GM18868 (cell line): ENCODE results near the gene ATF5.
"Not testable (repeated sequence)": the region's sequence is repeated elsewhere in the genome, so short reads cannot be mapped to it uniquely, and the experiment has no call there.

Experiments used
- ATAC-seq: cut with Tn5 transposase; IDR thresholded peaks from one replicate; pipeline ENCODE4 v1.9.1; 2021; ENCODE audit warnings: mild to moderate bottlenecking, moderate library complexity; ENCODE audit not compliant: unreplicated experiment

ATF5 gene

GRCh38 chr19:49940482-49940791 is 11.4 kb downstream of the ATF5 start:
- no peak for ATAC-seq

- ATAC-seq, result not testable (repeated sequence)
Measured at GRCh38 chr19:49944567-49944966, 15.6 kb downstream of the ATF5 start.

DNA sequence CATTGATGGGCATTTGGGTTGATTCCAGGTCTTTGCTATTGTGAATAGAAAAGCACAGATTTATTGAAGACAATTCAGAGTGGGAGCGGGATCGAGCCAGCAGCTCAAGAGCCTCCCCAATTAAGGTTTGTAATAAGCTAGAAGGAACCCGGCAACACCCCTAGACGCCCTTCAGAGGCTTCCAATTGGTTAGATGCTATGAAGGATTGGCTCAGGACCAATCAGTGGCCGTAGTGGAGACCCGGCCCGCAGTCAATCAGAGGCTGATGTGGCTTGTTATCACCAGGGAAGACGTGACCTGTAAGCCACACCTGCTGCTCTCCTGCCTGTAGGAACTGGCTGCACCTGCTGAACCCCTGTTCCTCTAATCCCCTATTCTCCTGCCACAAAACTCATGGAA is 17.4 kb downstream of the ATF5 start:
- ATAC-seq, result no peak

GRCh38 chr19:49949742-49950589 is 21.0 kb downstream of the ATF5 start:
- ATAC-seq, result no peak

- no peak for ATAC-seq
Measured at GRCh38 chr19:49950590-49950948, 21.6 kb downstream of the ATF5 start.

- no peak for ATAC-seq
Measured at GRCh38 chr19:49950956-49951526, 22.0 kb downstream of the ATF5 start.

DNA sequence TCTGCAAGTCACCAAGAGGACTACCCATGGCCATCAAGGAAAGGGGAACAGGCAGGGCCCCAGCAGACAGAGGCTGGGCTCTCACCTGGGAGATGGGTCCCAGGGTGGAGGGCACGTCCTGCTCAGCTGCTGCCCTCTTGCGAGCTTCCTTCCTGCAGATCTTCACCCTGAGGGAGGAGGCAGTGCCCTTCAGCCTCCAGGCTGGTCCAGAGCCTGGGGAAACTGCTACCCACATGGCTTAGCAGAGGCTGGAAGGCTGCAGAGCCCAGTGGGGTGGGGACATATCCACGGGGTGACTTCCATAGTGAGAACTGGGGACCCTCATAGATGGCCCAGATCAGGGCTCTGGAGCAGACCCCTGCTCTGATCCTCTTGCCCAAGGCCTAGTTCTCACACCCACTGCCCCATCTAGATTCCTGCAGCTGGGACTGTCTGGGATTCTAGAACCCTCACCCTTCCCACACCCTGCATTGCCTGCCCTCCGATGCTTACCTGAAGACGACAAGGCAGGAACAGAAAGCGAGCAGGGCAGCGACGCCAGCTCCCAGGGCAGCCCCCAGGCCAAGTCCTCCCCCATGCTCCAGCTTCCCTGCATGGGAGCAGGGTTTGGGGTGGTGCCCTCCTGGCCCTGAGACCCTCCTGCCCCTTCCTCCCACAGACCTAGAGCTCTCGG is 22.9 kb downstream of the ATF5 start:
- no peak for ATAC-seq

- no peak for ATAC-seq
Measured at GRCh38 chr19:49952479-49952836, 23.5 kb downstream of the ATF5 start.

DNA sequence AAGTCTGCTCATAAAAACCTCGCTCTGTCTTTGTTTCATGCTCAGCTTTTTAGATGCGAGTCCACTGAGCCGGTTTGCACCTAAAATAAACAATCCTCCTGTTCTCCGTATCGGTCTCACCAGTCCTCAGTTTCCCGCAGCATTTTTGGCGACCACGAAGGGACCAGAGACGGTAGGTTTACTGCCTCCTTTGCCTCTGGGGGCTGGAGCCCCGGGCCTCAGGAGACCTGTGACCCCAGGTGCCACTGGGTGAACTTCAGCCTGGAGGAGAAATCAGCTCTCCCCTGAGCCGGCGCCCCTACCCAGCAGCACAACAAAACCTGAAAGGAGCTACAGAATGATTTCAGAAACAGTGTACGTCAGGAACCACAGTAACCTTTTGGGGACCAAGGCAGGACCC is 23.9 kb downstream of the ATF5 start:
- no peak for ATAC-seq

DNA sequence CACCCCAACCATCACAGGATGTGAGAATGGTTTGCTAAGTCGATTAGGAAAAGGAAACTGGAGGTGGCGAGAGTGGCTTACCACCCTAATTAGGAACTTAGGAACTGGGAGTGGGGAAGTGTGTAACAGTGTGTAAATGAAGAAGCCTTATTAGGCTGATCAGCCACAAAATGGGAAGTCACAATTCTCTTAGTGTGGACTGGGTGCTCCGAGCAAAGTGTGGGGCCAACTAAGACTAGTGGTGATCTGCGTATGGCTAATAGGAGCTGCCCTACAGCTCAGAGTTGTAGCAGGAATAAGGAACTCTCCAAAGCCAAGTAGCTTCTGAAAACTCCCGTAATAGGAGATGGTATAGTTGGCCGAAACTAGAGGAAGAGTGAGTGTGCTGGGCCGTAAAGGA is 24.4 kb downstream of the ATF5 start:
- ATAC-seq, result no peak

DNA sequence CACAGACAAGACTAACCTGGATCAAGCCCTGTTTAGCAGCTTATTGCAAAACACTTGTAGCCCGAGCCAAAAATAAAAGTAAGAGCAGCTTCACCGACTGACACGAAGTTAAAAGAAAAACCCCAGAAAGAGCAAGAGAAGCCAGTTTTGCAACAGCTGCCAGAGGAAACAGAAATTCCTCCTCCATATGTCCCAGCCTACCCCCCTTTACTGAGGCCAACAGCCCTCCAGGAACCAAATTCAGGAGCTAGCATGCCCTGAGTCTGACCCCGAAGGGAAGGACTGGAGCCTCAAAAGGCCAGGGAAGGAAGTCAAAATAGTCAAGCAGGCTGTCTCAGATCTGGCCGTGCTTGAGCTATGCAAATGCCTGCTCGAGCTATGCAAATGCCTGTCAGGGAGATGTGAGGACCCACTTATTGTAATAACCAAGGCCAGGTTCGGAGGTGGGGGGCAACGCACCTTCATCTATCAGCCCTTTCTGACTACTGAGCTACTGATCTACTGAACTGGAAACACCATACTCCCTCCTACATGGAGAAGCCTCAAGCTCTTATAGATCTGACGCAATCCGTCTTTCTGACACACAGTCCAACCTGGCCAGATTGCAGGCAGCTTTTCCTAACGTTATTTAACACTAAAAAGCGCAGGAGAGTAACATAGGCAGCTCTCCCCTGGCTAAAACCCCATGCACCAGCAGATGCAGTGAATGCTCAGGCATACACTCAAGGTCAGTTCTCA is 25.3 kb downstream of the ATF5 start:
- ATAC-seq, result no peak

DNA sequence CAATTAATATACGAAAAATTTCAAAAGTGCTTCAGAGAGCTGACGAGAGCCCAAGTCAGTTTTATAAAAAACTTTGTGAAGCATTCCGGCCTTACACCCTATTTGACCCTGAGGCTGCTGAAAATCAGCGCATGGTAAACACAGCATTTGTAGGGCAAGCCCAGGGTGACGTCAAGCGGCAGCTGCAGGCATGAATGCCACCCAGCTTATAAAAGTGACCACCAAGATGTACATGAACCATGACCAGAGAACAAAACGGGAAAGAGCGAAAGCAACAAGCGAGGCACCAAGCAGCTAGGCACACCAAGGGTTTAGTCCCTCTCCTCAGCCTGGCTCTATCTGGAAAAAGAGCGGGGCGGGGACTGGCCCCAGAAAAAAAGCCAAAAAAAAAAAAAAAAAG is 25.9 kb downstream of the ATF5 start:
- no peak for ATAC-seq

DNA sequence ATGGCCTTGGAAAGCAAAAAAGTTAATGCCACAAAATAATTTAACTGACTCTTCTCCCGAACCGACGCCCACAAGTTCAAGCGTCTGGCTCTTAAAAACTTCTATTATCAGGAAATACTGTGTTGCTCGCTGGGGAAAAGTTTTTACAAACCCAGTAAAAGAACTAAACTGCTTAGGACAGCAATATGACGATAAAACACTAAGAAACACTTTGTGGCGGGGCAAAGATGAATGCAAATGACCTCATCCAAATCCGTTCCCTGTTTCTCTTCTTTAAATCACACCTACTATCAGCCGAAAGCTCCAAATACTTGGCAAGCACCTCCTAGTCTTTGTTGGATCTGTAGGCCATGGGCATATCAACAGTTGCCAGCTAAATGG is 27.1 kb downstream of the ATF5 start:
- no peak for ATAC-seq

DNA sequence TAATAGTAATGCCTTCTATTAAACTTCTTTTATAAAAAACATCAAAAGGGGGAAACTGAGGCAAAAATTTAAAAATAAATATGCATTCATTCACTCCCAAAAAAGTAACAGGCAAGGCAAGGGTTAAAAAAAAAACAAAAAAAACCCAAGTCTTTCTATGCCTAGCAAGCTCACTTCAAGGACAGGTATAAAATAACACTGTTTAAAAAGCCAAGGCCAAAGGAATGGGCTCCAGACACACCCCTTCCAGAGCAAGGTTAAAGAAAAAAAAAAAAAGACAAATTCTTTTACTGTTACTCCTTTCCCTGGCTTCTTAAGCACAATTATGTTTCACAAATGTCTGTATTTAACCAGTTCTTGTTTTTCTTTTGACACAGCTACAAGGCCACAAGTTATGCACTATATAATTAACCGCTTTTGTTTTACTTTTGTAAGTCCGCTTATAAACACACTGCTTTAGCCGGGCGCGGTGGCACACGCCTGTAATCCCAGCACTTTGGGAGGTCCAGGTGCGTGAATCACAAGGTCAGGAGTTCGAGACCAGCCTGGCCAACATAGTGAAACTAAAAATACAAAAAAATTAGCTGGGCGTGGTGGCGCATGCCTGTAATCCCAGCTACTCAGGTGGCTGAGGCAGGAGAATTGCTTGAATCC is 28.4 kb downstream of the ATF5 start:
- no peak for ATAC-seq

GRCh38 chr19:49958144-49958543 is 29.1 kb downstream of the ATF5 start:
- ATAC-seq, result not testable (repeated sequence)

DNA sequence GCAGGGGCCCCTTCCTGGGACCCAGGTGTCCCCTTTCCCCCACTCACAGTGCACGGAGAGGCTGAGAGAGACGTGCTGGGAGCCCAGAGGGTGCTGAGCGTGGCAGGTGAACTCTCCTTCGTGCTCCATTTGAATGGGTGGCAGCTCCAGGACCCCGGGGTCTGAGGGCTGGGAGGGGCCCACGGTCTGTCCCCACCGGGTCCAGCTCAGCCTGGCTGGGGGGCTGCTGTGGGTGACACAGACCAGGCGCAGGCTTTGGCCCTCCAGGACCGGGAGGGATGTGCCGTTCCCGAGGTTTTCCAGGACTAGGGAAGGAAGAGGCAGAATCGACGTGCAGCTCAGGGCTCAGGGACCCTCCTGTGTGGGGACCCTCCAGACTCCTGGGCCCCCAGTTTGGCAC is 29.6 kb downstream of the ATF5 start:
- not testable (repeated sequence) for ATAC-seq

- ATAC-seq, result not testable (repeated sequence)
Measured at GRCh38 chr19:49959892-49960291, 30.9 kb downstream of the ATF5 start.

DNA sequence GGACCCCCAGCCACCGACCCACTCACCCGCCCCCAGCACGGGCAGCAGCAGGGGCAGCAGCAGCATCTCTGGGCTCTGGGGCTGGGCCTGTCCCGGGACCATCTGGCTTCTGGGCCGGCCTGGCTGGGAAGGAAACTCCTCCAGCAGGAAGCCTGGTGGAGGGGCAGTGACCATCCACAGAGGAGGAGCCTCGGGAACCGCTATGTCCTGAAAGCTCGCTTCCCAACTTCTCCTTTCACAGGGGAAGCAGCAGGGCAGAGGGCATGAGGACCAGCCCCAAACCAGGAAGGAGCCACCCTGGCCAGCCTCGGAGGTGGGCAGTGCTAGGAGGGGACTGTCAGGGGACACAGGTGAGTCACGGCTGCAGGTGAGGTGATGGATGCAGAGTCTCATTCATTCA is 32.0 kb downstream of the ATF5 start, which contains the start of gene SIGLEC11:
Gene SIGLEC11 (minus strand): TSS at position 193 of the 400 bp plus-strand sequence. CDS start 91 bp downstream, at position 102.
- ATAC-seq, result not testable (repeated sequence)

DNA sequence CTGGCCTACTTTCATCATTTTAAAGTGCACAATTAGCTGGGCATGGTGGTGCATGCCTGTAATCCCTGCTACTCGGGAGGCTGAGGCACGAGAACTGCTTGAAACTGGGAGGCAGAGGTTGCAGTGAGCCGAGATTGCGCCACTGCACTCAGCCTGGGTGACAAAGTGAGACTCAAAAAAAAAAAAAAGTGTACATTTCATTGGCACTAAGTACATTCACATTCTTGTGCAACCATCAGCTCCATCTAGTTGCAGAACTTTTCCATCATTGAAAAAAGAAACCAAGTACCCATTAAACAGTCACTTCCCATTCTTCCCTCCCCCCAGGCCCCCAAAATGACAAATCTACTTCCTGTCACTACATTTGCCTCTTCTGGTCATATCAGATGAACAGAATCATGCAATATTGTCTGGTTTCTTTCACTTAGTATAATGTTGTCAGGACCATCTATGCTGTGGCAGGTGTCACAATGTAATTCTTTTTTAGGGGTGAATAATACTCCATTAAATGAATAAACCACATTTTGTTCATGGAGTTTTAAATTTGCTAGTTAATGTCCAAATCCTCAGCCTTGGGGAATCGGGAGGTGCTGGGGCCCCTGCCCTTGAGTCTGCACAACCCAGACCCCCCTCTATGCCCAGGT is 39.4 kb downstream of the ATF5 start:
- no peak for ATAC-seq

- not testable (repeated sequence) for ATAC-seq
Measured at GRCh38 chr19:49969355-49969754, 40.4 kb downstream of the ATF5 start.
